GM12872 (cell line): Measurements from ENCODE around the gene ELF3.

Experiments used
- CTCF ChIP-seq: IDR thresholded peaks from 3 replicates; pipeline ENCODE4 v1.5.1; 2011; ENCODE audit warnings: low read depth, mild to moderate bottlenecking, low read length, moderate library complexity; ENCODE audit not compliant: insufficient read depth

The ELF3 gene

DNA sequence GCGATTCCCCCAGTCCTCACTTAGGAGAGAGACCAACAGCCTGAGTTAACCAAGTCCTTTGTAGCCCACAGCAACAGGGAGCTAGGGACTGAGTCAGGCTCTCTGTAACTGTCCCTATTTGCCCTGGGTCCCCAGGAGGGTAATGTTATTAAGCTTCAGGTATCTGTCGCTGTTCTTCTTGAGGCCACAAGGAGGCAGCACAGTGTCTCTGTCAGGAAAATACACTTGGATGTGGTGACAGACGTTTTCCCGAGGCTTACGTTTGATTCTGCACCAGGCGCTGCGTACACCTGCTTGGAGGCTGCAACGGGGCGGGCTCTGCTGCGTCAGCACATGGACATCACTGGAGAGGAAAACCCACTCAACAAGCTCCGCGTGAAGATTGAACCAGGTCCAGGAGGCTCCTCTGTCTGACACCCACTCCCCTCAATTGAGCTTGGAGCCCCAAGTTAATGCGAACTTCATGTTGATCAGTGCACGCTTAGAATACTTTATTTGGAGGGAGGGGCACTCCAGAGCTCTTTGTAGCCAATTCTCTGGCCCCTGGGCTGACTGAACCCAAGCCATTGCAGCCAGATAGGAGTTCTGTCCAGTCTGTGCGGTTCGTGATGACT lies 10.7 kb upstream of the ELF3 start:
- TF ChIP-seq CTCF = peak; percentile 87

DNA sequence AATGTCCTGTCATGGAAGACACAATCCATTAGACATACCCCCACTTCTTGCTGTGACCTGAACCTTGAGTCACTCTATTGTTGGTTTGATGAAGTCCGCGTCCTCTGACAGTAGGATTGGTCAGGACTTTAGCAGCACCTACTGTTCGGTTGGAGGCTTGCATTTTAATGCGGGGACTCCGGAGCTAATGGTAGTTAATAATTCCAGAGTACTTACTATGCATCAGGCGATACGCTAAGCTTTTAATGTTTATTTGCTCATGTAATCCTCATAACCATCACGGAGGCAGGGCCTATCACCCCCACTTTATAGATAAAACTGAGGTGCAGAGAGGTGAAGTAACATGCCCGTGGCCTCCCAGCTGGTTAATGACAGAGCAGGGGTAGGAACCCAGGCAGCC lies 7.9 kb upstream of the ELF3 start:
- no peak for TF ChIP-seq CTCF

DNA sequence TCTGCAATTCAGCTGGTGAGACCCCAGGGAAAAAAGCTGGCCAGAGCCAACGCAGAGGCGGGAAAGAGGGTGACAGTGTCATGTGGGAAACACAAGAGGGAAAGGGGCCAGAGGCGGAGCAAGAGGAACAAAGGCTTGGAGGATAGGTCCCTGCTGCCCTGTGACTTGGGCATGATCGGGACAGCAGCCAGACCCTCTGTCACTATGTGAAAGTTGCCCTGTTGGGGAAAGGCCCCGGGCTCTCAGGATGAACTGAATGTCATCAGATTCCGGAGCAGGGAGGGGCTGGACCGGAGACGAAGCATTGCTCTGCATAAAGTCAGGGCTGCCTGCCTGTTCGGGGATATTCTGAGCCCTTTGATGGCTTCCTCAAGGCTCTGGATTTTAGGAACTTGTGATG lies 5.7 kb upstream of the ELF3 start:
- no peak for TF ChIP-seq CTCF

GRCh38 chr1:202005958-202006357 lies 4.4 kb upstream of the ELF3 start:
- TF ChIP-seq CTCF = no peak

GRCh38 chr1:202007304-202007703 lies 3.1 kb upstream of the ELF3 start:
- no peak for TF ChIP-seq CTCF

- no peak for TF ChIP-seq CTCF
Measured at GRCh38 chr1:202007805-202008489, 2.4 kb upstream of the ELF3 start.

DNA sequence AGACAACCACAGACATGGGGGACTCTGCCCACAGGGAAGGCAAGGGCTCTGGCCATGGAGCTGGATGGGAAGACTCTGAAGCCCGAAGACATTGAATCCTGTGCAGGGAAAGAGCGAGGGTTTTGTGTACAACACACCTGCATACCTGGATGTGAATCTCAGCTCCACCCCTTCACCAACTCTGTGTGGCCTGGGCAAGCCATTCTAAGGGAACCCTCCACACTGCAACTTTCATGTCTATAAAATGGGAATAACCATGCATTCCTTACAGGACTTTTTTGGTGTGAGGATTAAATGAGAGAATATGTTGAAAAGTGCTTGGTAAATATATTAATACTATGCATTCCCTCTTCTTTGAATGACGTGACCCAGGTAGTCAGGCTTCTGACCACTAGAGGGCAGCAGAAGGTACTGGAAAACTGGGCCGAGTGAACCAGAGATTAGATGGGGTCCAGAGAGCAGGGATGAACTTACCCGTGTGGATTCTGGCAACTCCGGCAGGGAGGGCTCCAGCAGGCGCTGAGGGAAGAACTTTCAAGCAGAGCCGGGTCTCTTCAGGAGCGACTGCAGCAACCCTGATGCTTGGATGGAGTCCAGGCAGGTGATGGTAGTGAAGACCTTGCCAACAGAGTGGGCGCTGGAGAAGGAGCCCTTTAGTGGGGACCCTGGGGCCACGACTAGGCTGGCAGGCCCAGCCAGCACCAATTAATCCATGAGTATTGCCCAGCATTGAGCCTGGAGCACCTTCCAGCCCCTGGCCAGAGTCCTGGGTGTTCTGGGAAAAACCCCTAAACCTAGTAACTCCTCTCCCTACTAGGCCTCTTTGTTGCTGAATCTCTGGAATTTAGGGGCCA lies 834 bp upstream of the ELF3 start:
- peak; percentile 80 for TF ChIP-seq CTCF
